ENCODE results near the gene MYLIP. TPM values are rescaled to one million over a fixed set of nuclear protein-coding genes. Genes with fewer than 3 reads are reported as not detected.

The MYLIP gene
- total RNA-seq, 1 donor from 2014 or later: 16.6 TPM

- no peak for DNase-seq (ENCODE audit: low spot score)
- Mint-ChIP-seq H3K9me3 (ENCODE audit: low read depth) (peaks cover 3% of the 10 kb centered on the region), H3K27me3 (ENCODE audit: low read depth) (no peaks in the 10 kb centered on the region), H3K4me3 (ENCODE audit: unreplicated experiment) (no peak overlapping the region), H3K27ac (ENCODE audit: unreplicated experiment) (no peak overlapping the region), H3K4me1 (ENCODE audit: low read depth) (peaks cover 6% of the 10 kb centered on the region), H3K36me3 (ENCODE audit: low read depth) (no peaks in the 10 kb centered on the region)
- TF ChIP-seq CTCF (IDR thresholded peaks at IDR 0.05): no peak
Measured at GRCh38 chr6:16177881-16178280, 49.0 kb downstream of the MYLIP start.

- Mint-ChIP-seq H3K36me3 (ENCODE audit: low read depth) (no peaks in the 10 kb centered on the region), H3K4me1 (ENCODE audit: low read depth) (peaks cover 10% of the 10 kb centered on the region), H3K9me3 (ENCODE audit: low read depth) (peaks cover 3% of the 10 kb centered on the region), H3K4me3 (ENCODE audit: unreplicated experiment) (no peak overlapping the region), H3K27ac (ENCODE audit: unreplicated experiment) (no peak overlapping the region), H3K27me3 (ENCODE audit: low read depth) (no peaks in the 10 kb centered on the region)
- no peak for TF ChIP-seq CTCF (IDR thresholded peaks at IDR 0.05)
- no peak for DNase-seq (ENCODE audit: low spot score)
Measured at GRCh38 chr6:16178351-16178750, 49.5 kb downstream of the MYLIP start.

GRCh38 chr6:16179063-16179462, 50.2 kb downstream of the MYLIP start:
- H3K27ac Mint-ChIP-seq (ENCODE audit: unreplicated experiment): no peak overlapping the region
- no peak for TF ChIP-seq CTCF (IDR thresholded peaks at IDR 0.05)
- H3K4me1 Mint-ChIP-seq (ENCODE audit: low read depth): peaks cover 18% of the 10 kb centered on the region
- H3K9me3 Mint-ChIP-seq (ENCODE audit: low read depth): peaks cover 3% of the 10 kb centered on the region
- no peaks in the 10 kb centered on the region for H3K36me3 Mint-ChIP-seq (ENCODE audit: low read depth)
- no peak for DNase-seq (ENCODE audit: low spot score)
- H3K4me3 Mint-ChIP-seq (ENCODE audit: unreplicated experiment): no peak overlapping the region
- no peaks in the 10 kb centered on the region for H3K27me3 Mint-ChIP-seq (ENCODE audit: low read depth)

GRCh38 chr6:16179970-16180431, 51.1 kb downstream of the MYLIP start:
- H3K27me3 Mint-ChIP-seq (ENCODE audit: low read depth): no peaks in the 10 kb centered on the region
- H3K4me1 Mint-ChIP-seq (ENCODE audit: low read depth): peaks cover 18% of the 10 kb centered on the region
- H3K27ac Mint-ChIP-seq (ENCODE audit: unreplicated experiment): no peak overlapping the region
- no peak for TF ChIP-seq CTCF (IDR thresholded peaks at IDR 0.05)
- no peak for DNase-seq (ENCODE audit: low spot score)
- H3K36me3 Mint-ChIP-seq (ENCODE audit: low read depth): no peaks in the 10 kb centered on the region
- H3K9me3 Mint-ChIP-seq (ENCODE audit: low read depth): peaks cover 3% of the 10 kb centered on the region
- no peak overlapping the region for H3K4me3 Mint-ChIP-seq (ENCODE audit: unreplicated experiment)

- DNase-seq (ENCODE audit: low spot score): no peak
- Mint-ChIP-seq H3K27me3 (ENCODE audit: low read depth) (no peaks in the 10 kb centered on the region), H3K4me3 (ENCODE audit: unreplicated experiment) (no peak overlapping the region), H3K36me3 (ENCODE audit: low read depth) (no peaks in the 10 kb centered on the region), H3K4me1 (ENCODE audit: low read depth) (peaks cover 18% of the 10 kb centered on the region), H3K27ac (ENCODE audit: unreplicated experiment) (no peak overlapping the region), H3K9me3 (ENCODE audit: low read depth) (peaks cover 3% of the 10 kb centered on the region)
- no peak for TF ChIP-seq CTCF (IDR thresholded peaks at IDR 0.05)
Measured at GRCh38 chr6:16180696-16181438, 52.0 kb downstream of the MYLIP start.

Measured in chondrocyte (in vitro differentiated cells).